ENCODE results near the gene RBX1. TPM values are rescaled to one million over a fixed set of nuclear protein-coding genes. Genes with fewer than 3 reads are reported as not detected.

RBX1 gene
- total and polyA plus RNA-seq, 2 of the 8 experiments (the other 6 are each of a cell fraction or from before 2014, with no cell fraction given), result 76.5 to 119 TPM

- TF ChIP-seq CHD7 (IDR thresholded peaks at IDR 0.05; ENCODE audit: insufficient replicate concordance, low read length), result no peak
- TF ChIP-seq SRF (IDR thresholded peaks at IDR 0.05; ENCODE audit: low read depth, low read length), result no peak
- TF ChIP-seq HDAC2 (IDR thresholded peaks at IDR 0.05; ENCODE audit: borderline replicate concordance in 1 of 2, low read depth in 2 of 2, low read length in 2 of 2), result no peak
- no peak for TF ChIP-seq CTBP2 (IDR thresholded peaks at IDR 0.05; ENCODE audit: borderline replicate concordance, insufficient read depth, insufficient read length, low read length)
- TF ChIP-seq SUZ12 (IDR thresholded peaks at IDR 0.05; ENCODE audit: low read length), result no peak
- no peak for TF ChIP-seq USF2 (IDR thresholded peaks at IDR 0.05; ENCODE audit: low read length)
- no peak for TF ChIP-seq JUN (IDR thresholded peaks at IDR 0.05; ENCODE audit: low read depth, low read length)
These were observed 70.0 kb downstream of the RBX1 start (continued) for GRCh38 chr22:41021061-41021612.
